ENCODE data around the gene GPATCH8. TPM values are rescaled to one million over a fixed set of nuclear protein-coding genes. Genes with fewer than 3 reads are reported as not detected.

Gene GPATCH8
- total RNA-seq, 1 experiment from 2014 or later, result 51.5 TPM

GRCh38 chr17:44408786-44409185, 94.4 kb downstream of the GPATCH8 start:
- Histone ChIP-seq H3K9ac (ENCODE audit: extremely low read depth, insufficient read length, low read length) (no peak overlapping the region), H3K79me2 (ENCODE audit: insufficient read depth, low read length) (no peaks in the 10 kb centered on the region), H3K23me2 (ENCODE audit: insufficient read length, low read depth, low read length, poor library complexity, severe bottlenecking) (no peaks in the 10 kb centered on the region), H3K4me1 (ENCODE audit: insufficient read depth, low read length) (no peaks in the 10 kb centered on the region), H4K8ac (replicated peaks; ENCODE audit: insufficient read length, low read depth, low read length) (no peak overlapping the region), H4K91ac (ENCODE audit: insufficient read length, low read depth, low read length) (no peak overlapping the region), H2AK5ac (ENCODE audit: insufficient read length, low read length) (no peak overlapping the region), H3T11ph (ENCODE audit: low read length) (no peak overlapping the region), H3K27me3 (ENCODE audit: insufficient read depth, low read length) (no peaks in the 10 kb centered on the region), H3K18ac (ENCODE audit: insufficient read length, low read depth, low read length) (no peak overlapping the region), H2BK20ac (ENCODE audit: low read depth, low read length, poor library complexity, severe bottlenecking) (no peak overlapping the region), H3K79me1 (ENCODE audit: insufficient read depth, low read depth, low read length, poor library complexity, severe bottlenecking) (no peaks in the 10 kb centered on the region), H3K4ac (ENCODE audit: low read depth, low read length) (no peak overlapping the region), H3K4me2 (ENCODE audit: insufficient read depth, insufficient read length, low read length) (no peak overlapping the region), H3K9me3 (ENCODE audit: control insufficient read depth, low read depth, low read length) (no peaks in the 10 kb centered on the region), H2BK15ac (ENCODE audit: low read depth, low read length) (no peak overlapping the region), H4K20me1 (ENCODE audit: control insufficient read depth, insufficient read depth, insufficient read length) (no peaks in the 10 kb centered on the region), H3K27ac (ENCODE audit: insufficient read length, low read depth, low read length) (no peak overlapping the region), H4K5ac (ENCODE audit: insufficient read length, low read depth, low read length) (no peak overlapping the region), H2BK5ac (ENCODE audit: insufficient read length, low read length) (no peak overlapping the region), H2AFZ (ENCODE audit: low read length) (no peak overlapping the region), H3K23ac (ENCODE audit: insufficient read length, low read depth, low read length) (no peak overlapping the region), H2BK120ac (ENCODE audit: low read depth, low read length, poor library complexity, severe bottlenecking) (no peak overlapping the region), H2BK12ac (ENCODE audit: insufficient read length, low read depth, low read length) (no peak overlapping the region), H3K56ac (ENCODE audit: insufficient read length, low read depth, low read length) (no peak overlapping the region), H3K14ac (ENCODE audit: insufficient read depth, low read length) (no peak overlapping the region)
- Mint-ChIP-seq H3K27ac (no peak overlapping the region), H3K27me3 (ENCODE audit: low read depth) (no peaks in the 10 kb centered on the region), H3K9me3 (no peaks in the 10 kb centered on the region), H3K36me3 (ENCODE audit: insufficient read depth in 1 of 3, low read depth in 3 of 3) (peaks cover 0 to 23% (median 13%) of the 10 kb centered on the region in 3 experiments; a peak in 5 of 7 replicates), H3K4me1 (no peaks in the 10 kb centered on the region), H3K4me3 (no peak overlapping the region)
- no CpG with 5 or more reads among the region's 4 CpGs for WGBS (ENCODE audit: extremely low coverage, insufficient read length, low lambda C conversion rate)
- TF ChIP-seq, protein P1, sequence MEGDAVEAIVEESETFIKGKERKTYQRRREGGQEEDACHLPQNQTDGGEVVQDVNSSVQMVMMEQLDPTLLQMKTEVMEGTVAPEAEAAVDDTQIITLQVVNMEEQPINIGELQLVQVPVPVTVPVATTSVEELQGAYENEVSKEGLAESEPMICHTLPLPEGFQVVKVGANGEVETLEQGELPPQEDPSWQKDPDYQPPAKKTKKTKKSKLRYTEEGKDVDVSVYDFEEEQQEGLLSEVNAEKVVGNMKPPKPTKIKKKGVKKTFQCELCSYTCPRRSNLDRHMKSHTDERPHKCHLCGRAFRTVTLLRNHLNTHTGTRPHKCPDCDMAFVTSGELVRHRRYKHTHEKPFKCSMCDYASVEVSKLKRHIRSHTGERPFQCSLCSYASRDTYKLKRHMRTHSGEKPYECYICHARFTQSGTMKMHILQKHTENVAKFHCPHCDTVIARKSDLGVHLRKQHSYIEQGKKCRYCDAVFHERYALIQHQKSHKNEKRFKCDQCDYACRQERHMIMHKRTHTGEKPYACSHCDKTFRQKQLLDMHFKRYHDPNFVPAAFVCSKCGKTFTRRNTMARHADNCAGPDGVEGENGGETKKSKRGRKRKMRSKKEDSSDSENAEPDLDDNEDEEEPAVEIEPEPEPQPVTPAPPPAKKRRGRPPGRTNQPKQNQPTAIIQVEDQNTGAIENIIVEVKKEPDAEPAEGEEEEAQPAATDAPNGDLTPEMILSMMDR (conservative IDR thresholded peaks at IDR 0.05), result no peak
- DNase-seq, result no peak
